ENCODE results near the gene TRIM67.
A peak's percentile ranks its signal among the peaks of the same experiment; 100 is the strongest.
"Not testable (repeated sequence)": the region's sequence is repeated elsewhere in the genome, so short reads cannot be mapped to it uniquely, and the experiment has no call there.

TRIM67 gene

GRCh38 chr1:231158141-231158540 lies 3.7 kb upstream of the TRIM67 start:
- not testable (repeated sequence) for DNase-seq (ENCODE audit: low spot score)

DNA sequence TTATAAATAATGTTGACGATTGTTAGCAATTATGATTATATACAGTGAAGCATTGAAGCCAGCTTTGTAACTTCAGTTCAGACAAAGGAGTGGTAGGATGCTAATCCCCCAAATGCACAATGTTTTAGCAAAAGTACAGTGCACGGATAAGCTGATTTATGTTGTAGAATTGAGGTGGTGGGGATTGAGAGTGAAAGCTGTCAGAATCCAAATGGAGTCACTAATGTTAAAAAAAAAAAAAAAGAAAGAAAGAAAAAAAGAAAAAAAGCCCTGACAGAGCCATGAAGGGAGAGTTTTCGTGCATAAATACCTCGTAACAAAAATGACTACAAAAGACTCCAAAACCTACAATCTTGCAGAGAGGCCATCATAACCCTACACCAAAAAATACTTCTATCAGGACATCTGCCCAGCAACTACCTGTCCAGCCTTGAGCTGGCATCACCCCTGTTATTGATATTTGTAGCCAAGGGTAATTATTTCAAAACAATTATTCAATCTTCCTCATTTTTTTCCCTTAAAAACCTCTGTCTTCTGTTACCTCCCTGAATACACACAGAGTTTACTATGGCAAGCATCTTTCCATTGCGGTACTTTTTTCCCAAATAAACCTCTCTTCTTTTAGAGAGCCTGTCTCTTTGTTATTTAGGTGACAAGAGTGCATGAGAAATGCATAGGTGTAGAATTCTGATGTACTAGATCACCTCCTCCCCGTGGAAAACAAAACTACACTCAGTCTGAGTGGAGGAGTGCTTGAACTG lies 2.5 kb upstream of the TRIM67 start:
- no peak for DNase-seq (ENCODE audit: low spot score)

GRCh38 chr1:231159963-231160761 lies 1.7 kb upstream of the TRIM67 start:
- no peak for DNase-seq (ENCODE audit: low spot score)

- DNase-seq (ENCODE audit: low spot score), result no peak
These were observed 777 bp upstream of the TRIM67 start for GRCh38 chr1:231160895-231161666.

DNA sequence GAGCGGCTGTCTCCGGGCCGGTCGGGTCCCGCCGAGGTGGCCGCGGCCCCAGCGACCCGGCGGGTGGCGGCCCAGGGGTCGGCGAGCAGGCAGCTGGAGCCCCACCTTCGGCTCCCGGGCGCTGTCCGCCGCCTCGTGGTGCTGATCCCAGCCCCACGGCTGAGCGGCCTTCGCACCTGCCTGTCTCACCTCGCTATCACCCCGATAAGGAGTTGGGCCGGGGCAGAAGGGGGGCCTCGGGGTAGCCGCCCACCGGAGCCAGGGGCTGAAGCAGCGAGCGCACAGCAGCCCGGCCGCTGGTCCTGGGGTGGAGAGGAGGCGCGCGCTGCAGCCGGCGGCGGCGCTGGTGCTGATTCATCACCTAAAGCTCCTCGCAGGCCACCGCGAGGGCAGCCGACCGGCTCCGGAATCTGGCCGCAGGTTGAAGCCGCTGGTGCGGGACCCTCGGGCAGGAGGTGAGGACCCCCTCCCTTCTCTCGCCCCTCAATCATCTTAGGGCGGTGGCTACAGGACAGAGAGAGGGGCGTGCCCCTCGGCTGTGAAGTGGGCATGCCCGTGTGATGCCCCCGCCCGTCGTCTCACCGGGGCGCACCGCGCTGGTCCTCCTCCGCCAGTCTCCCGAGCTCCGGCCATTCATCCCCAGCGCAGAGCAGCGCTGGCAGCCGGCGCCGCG lies 575 bp downstream of the TRIM67 start:
- peak; percentile 57 for DNase-seq (ENCODE audit: low spot score)

- DNase-seq (ENCODE audit: low spot score), result no peak
These were observed 1.3 kb downstream of the TRIM67 start for GRCh38 chr1:231162970-231163829.

- no peak for DNase-seq (ENCODE audit: low spot score)
These were observed 2.1 kb downstream of the TRIM67 start for GRCh38 chr1:231163830-231164427.

GRCh38 chr1:231165371-231165770 lies 3.5 kb downstream of the TRIM67 start:
- DNase-seq (ENCODE audit: low spot score), result no peak

DNA sequence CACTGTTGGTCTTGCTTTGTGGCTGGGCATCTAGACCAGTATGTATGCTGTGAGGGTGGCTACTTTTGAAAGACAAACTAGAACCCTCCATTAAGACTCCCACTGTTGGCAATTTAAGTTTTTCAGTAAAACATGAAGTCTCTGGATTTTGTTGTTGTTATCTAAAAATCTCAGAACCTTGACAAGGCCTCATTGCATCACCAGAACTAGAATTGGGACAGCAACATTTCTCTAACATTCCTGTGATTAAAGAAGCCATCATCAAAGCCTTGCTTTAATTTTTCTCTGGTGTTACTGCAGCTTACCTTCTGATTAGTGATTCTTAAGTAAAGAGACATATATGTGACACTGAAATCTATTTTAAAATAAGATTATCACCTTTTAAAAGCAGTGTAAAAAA lies 4.5 kb downstream of the TRIM67 start:
- no peak for DNase-seq (ENCODE audit: low spot score)

GRCh38 chr1:231170875-231171274 lies 9.0 kb downstream of the TRIM67 start:
- no peak for DNase-seq (ENCODE audit: low spot score)

GRCh38 chr1:231171623-231172197 lies 9.9 kb downstream of the TRIM67 start:
- DNase-seq (ENCODE audit: low spot score), result no peak

DNA sequence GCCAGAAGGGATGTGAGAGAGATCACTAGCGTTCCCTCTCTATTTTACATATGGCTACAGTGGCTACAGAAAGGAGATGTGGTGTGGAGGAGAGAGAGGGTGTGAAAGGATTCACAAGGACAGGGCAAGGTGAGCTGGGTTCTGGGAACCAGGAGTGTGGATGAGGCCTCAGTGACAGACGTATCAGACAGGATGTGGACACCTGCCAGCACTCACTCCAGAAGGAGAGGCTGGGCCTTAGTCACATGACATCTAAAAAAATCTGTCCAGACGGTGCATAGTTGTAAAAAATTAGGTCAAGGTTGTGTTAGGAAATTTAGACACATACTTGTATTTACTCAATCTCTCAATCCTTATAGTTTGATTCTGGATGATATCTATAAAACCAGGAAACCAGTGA lies 10.6 kb downstream of the TRIM67 start:
- no peak for DNase-seq (ENCODE audit: low spot score)

GRCh38 chr1:231176421-231176820 lies 14.6 kb downstream of the TRIM67 start:
- no peak for DNase-seq (ENCODE audit: low spot score)

DNA sequence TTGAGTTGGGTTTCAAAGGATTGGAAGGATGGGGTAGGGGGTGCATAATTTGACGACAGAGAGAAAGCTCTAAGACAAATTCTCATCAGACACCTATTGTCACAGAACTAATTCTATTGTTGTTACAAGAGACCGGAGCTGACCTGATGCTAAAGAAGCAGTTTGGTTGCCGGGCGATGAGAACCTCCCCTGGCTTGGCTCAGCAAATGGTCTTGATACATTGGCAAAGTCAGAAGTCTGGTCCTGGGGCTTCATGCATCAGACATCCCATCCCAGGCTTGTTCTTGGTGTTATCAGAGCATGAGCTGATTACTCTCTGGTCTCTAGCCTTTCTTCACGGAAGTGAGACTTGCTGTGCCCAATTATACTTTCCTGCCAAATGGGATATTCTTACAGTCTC lies 15.4 kb downstream of the TRIM67 start:
- no peak for DNase-seq (ENCODE audit: low spot score)

- no peak for DNase-seq (ENCODE audit: low spot score)
These were observed 16.1 kb downstream of the TRIM67 start for GRCh38 chr1:231177936-231178335.

- no peak for DNase-seq (ENCODE audit: low spot score)
These were observed 17.1 kb downstream of the TRIM67 start for GRCh38 chr1:231178970-231179369.

DNA sequence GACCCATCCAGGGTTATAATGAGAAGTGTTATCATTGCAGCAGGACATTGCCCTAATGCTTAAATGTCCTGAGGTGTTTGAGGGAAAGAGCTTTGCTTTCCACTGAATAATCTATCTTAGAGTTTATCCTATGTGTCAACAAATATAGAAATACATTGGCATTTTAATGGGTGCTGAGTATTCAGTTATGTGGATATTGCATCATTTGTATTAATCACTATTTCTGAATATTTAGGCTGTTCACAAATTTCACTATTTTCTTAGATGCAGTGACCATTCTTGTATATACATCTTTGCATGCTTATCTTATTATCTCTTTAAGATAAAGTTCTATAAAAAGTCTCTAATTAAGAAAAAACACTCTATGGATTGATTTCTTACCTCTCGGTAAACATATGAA lies 18.2 kb downstream of the TRIM67 start:
- DNase-seq (ENCODE audit: low spot score), result no peak

DNA sequence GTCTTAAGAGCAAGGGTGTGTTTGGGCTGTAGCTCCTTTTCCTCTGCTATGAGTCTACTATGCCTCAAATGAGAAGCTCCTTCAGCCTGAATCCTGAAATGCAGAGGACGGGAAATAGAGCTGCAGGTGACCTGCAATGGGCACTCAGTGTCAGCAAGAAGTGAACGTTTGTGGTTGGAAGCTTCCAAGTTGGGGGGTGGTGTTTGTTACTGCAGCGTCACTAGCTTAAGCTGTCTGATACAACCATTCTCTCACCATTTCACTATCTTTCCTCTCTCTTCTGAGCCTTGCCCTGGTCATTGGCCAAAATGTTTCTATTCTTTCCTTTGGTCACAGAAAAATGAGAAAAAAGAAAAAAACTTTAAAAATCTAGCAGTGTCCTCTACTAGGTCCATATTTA lies 19.4 kb downstream of the TRIM67 start:
- DNase-seq (ENCODE audit: low spot score), result no peak

- DNase-seq (ENCODE audit: low spot score), result no peak
These were observed 20.5 kb downstream of the TRIM67 start for GRCh38 chr1:231182317-231182716.

Measured in germinal center (tissue), 1 donor.